GM18498 (cell line): ENCODE data around the gene AMZ1.

Source experiments
- ATAC-seq: cut with Tn5 transposase; IDR thresholded peaks from one replicate; pipeline ENCODE4 v1.9.1; 2021; ENCODE audit warnings: mild to moderate bottlenecking, moderate library complexity; ENCODE audit not compliant: unreplicated experiment

AMZ1 gene, protein sequence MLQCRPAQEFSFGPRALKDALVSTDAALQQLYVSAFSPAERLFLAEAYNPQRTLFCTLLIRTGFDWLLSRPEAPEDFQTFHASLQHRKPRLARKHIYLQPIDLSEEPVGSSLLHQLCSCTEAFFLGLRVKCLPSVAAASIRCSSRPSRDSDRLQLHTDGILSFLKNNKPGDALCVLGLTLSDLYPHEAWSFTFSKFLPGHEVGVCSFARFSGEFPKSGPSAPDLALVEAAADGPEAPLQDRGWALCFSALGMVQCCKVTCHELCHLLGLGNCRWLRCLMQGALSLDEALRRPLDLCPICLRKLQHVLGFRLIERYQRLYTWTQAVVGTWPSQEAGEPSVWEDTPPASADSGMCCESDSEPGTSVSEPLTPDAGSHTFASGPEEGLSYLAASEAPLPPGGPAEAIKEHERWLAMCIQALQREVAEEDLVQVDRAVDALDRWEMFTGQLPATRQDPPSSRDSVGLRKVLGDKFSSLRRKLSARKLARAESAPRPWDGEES

GRCh38 chr7:2687881-2688318 is at the start of gene AMZ1:
AMZ1 (plus strand) TSS chr7:2688202; CDS start chr7:2700452, 12,250 bp downstream.
- no peak for ATAC-seq

GRCh38 chr7:2638224-2638991 is 49.6 kb upstream of the AMZ1 start:
- ATAC-seq = no peak

DNA sequence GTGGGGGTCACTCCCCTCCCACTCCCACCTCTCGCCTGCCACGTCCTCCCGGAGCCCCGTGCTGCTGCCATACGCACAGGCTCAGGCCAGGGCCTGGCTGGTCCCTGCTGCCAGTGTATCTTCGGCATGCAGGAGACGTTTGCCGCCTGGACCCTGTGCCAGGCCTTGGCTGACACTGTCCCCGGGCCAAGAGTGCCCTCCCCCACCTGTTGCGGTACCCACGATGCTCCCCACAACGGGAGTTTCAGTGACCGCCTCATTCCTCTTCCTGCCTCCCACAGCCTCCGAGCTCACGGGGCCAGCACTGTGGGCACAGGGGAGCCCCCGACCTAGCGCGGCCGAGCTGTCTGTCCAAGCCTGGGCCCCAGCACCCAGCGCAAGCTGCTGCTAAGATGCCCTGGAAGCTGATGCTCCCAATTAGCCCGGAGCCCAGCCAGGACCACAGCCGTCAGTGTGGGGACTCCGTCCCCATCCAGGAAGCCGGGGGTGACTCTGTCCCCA is 48.8 kb upstream of the AMZ1 start:
- ATAC-seq = no peak

- ATAC-seq = no peak
These were observed 48.1 kb upstream of the AMZ1 start for GRCh38 chr7:2639695-2640481.

GRCh38 chr7:2640482-2640830 is 47.5 kb upstream of the AMZ1 start:
- ATAC-seq = no peak

- no peak for ATAC-seq
These were observed 47.1 kb upstream of the AMZ1 start for GRCh38 chr7:2640846-2641316.

- ATAC-seq = no peak
These were observed 46.3 kb upstream of the AMZ1 start for GRCh38 chr7:2641406-2642393.

DNA sequence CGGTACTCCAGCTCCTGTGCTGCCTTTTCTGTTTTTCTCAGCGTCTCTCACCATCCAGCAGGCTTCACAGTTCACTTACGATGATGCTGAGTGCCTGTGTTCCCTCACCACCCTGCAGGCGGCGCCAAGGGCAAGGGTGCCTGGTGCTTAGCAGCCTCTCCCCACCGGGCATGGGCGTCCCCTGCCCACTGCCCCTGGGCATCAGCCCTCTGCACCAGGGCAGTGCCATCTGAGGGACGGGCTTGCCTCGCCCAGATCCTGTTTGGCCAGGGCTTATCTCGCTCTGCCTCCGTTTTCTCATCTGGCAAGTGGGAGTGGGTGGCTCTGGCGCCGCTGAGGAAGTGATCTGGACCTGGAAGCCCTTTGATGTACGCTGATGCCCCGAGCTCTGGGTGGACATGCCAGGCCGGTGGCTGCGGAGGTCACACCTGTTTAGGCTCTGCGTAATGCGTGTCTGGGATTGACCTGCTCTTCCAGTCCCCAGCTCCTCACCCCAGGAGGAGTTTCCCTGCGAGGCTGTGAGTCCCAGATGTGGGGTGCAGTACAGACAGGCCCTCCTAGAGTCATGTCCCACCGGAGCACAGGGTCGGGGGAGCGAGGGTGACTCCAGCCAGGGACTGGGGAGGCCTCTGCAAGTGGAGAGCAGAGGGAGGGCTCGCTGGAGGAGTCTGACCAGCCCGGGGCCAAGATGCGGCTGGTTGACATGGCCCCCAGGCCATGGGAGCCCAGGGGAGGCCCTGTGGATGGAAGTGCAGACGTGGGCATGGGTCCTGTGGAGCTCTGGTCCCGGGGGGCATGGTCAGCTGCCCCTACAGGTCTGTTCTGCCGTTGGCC is 44.4 kb upstream of the AMZ1 start:
- ATAC-seq = no peak

DNA sequence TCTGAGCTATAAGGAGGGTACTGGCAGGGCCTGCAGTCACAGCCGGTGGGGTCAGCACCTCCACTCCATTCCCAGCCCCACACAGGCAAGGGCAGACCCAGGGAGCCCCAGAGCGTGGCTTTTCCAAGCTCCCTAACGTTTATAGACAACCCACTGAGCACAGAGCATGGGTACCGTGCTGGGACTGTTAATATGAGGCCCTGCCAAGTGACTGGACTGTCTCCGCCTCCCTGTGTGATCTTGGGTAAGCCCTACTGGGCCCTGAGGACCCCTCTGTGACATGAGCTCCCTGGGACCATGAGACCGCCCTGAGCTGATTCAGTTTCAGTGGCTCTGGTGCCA is 43.8 kb upstream of the AMZ1 start:
- ATAC-seq = no peak

GRCh38 chr7:2644562-2645273 is 43.3 kb upstream of the AMZ1 start:
- peak; percentile 41 for ATAC-seq

GRCh38 chr7:2645274-2645868 is 42.6 kb upstream of the AMZ1 start:
- peak; percentile 58 for ATAC-seq

GRCh38 chr7:2646336-2646679 is 41.7 kb upstream of the AMZ1 start:
- ATAC-seq = no peak

- ATAC-seq = no peak
These were observed 41.1 kb upstream of the AMZ1 start for GRCh38 chr7:2646680-2647571.

DNA sequence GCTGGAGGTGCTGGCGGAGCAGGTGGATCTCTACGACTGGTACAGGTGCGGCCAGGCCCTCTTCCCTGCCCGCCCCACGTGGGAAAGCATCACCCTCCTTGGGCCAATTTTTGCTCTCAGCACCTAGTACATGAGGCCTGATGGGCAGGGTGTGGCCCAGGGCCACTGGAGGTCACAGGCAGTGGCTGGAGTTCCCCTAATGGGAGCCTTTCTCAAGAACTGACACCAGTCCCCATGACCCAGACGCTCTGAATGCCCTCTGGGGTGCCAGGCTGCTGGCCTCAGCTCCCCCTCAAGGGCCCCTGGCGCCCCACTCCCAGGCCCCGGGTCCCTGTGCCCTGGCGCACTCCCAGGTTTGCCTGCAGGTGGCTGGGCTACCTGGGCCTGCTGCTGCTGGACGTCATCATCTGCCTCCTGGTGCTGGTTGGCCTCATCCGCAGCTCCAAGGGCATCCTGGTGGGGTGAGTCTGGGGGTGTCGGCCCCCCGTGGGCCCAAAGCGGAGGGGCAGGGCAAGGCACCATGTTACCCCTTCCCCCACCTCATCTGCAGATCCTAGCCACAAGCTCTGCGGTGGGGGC is 40.3 kb upstream of the AMZ1 start:
- no peak for ATAC-seq

DNA sequence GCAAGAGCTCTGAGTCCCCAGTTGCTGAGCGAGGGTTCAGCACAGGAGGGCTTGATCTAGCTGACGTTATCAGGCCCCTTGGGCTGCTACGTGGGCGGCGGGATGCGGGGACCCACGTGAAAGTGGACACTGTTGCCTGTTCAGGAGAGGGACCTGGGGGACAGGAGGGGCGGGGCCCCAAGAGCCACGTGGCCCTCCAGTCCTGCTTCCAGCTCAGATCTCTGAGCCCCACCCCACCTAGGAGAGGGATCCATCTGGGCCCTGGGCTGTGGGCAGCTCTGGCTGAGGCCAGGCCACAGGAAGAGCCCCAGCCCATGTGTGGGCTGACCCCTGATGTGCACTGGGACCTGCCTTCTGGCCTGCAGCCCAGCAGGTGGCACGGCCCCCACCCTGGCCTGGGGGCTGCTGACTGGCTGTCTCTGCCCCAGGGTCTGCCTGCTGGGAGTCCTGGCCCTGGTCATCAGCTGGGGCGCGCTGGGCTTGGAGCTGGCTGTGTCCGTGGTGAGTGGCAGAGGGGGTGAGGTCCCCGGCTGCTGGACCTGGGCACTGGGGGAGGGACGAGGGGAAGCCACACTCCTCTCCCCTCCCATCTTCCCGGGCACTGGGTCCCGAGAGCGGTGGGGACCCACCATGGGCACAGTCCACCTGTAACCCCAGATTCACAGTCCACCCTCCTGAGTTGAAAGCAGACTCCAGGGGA is 38.7 kb upstream of the AMZ1 start:
- ATAC-seq = no peak

DNA sequence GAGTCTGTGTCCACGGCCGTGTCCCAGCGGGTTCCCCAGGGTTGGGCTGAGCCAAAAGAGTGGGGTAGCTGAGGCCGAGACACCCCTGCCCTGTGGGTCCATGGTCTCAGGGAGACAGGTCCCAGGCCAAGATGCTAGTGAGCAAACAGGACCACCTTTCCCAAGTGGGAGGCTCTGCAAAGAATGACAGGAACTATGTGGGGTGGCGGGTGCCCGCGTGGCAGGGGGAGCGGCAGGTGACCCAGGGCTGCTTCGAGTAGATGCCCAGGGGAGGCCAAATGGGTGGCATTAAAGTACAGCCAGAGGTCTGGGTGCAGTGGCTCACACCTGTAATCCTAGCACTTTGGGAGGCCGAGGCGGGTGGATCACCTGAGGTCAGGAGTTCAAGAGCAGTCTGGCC is 38.0 kb upstream of the AMZ1 start:
- ATAC-seq = no peak
